Endothelial cell of umbilical vein (primary cell): ENCODE results near the gene LYPD4. TPM values are rescaled to one million over a fixed set of nuclear protein-coding genes. Genes with fewer than 3 reads are reported as not detected.
A peak's percentile ranks its signal among the peaks of the same experiment; 100 is the strongest.

ENCODE experiments used
- Bru-seq: library from RNA; stranded (reverse); fragments of 400-500 nt; gene quantifications from one replicate; lab custom pipeline; 2021; lab: Mats Ljungman, UMichigan
- BruChase-seq, 2 experiments: library from RNA; stranded (reverse); fragments of 400-500 nt; gene quantifications; one replicate each; lab custom pipeline; 2021; lab: Mats Ljungman, UMichigan
- BruUV-seq: library from RNA; stranded (reverse); fragments of 400-500 nt; replicated peaks from 2 replicates; lab custom pipeline; 2021; lab: Mats Ljungman, UMichigan
- CTCF ChIA-PET: fragments of 300-600, 350-600 bp; sonication (Branson Sonifier 250); formaldehyde crosslinking; loops from one replicate; lab custom pipeline; 2021; ENCODE audit warnings: antibody characterized with exemption, inconsistent platforms; lab: Charles Lee
- POLR2A ChIA-PET: fragments of 300-600, 350-600 bp; sonication (Branson Sonifier 250); formaldehyde crosslinking; loops from one replicate; lab custom pipeline; 2021; ENCODE audit warnings: antibody characterized with exemption, inconsistent platforms; lab: Charles Lee
- DNase-seq: peaks from one replicate; pipeline ENCODE4 v3.0.0-alpha.2; 2011; ENCODE audit warnings: low read depth, low spot score
- FAIRE-seq: peaks from 2 replicates; lab custom pipeline; 2011; peaks lifted over from hg19 to GRCh38; lab: Jason Lieb, UNC
- H2AFZ ChIP-seq: 2 replicates; pipeline ENCODE4 v1.6.0; 2012; ENCODE audit warnings: low read depth, low read length, control low read depth, inconsistent platforms
- H3K27ac ChIP-seq: 2 replicates; pipeline ENCODE4 v1.5.1; 2011; ENCODE audit warnings: low read depth, mild to moderate bottlenecking, control low read depth, low read length, moderate library complexity; ENCODE audit not compliant: insufficient read depth
- H3K27me3 ChIP-seq, 2 experiments: 2 replicates each; pipeline versions ENCODE4 v1.6.0 to v1.6.1; 2011; ENCODE audit warnings: low read length in 2 of 2, mixed read lengths in 1 of 2; ENCODE audit not compliant: control insufficient read depth in 2 of 2, insufficient read depth in 2 of 2
- H3K36me3 ChIP-seq, 2 experiments: 2 replicates in 1 of 2; 3 replicates in 1 of 2; pipeline ENCODE4 v1.5.1; 2011; ENCODE audit warnings: low read length in 2 of 2, mild to moderate bottlenecking in 1 of 2, moderate library complexity in 1 of 2; ENCODE audit not compliant: control insufficient read depth in 2 of 2, insufficient read depth in 2 of 2; ENCODE audit errors: extremely low read depth in 1 of 2
- H3K4me1 ChIP-seq: 3 replicates; pipeline ENCODE4 v1.5.1; 2011; ENCODE audit warnings: mild to moderate bottlenecking, low read length; ENCODE audit not compliant: control insufficient read depth, insufficient read depth; ENCODE audit errors: extremely low read depth
- H3K4me2 ChIP-seq: 2 replicates; pipeline ENCODE4 v1.6.1; 2011; ENCODE audit warnings: low read length, control low read depth, mixed read lengths; ENCODE audit not compliant: insufficient read depth
- H3K4me3 ChIP-seq, 3 experiments: fragments of 200-600 bp in 1 of 3; sonication (generic), shearing (Covaris generic) in 1 of 3; replicated peaks in 1 of 3; 2 replicates each; pipeline ENCODE4 v1.5.1; 2011 to 2016; ENCODE audit warnings: control low read depth in 3 of 3, low read length in 3 of 3, mild to moderate bottlenecking in 2 of 3, inconsistent platforms in 1 of 3, low read depth in 1 of 3, moderate library complexity in 1 of 3; ENCODE audit not compliant: insufficient read depth in 1 of 3
- H3K79me2 ChIP-seq: 2 replicates; pipeline ENCODE4 v1.6.0; 2012; ENCODE audit warnings: low read length, inconsistent platforms; ENCODE audit not compliant: control insufficient read depth, insufficient read depth
- H3K9ac ChIP-seq: replicated peaks from 2 replicates; pipeline ENCODE3; 2011; ENCODE audit warnings: low read length, control low read depth; ENCODE audit not compliant: insufficient read depth; ENCODE audit errors: extremely low read depth
- H3K9me1 ChIP-seq: replicated peaks from 3 replicates; pipeline ENCODE4 v1.6.0; 2011; ENCODE audit warnings: mild to moderate bottlenecking, low read length; ENCODE audit not compliant: control insufficient read depth, insufficient read depth; ENCODE audit errors: extremely low read depth
- H3K9me3 ChIP-seq: replicated peaks from 2 replicates; pipeline ENCODE4 v1.5.1; 2012; ENCODE audit warnings: low read length, inconsistent platforms; ENCODE audit not compliant: control insufficient read depth, insufficient read depth
- H4K20me1 ChIP-seq: replicated peaks from 2 replicates; pipeline ENCODE3; 2011; ENCODE audit warnings: mild to moderate bottlenecking, low read length; ENCODE audit not compliant: control insufficient read depth, insufficient read depth; ENCODE audit errors: extremely low read depth
- EZH2 ChIP-seq: IDR thresholded peaks from 2 replicates; pipeline ENCODE4 v1.6.1; 2012; ENCODE audit warnings: borderline replicate concordance, low read depth, mild to moderate bottlenecking, moderate library complexity, low read length, inconsistent platforms; ENCODE audit not compliant: severe bottlenecking
- FOS ChIP-seq: IDR thresholded peaks from 2 replicates; pipeline ENCODE4 v1.6.1; 2011; ENCODE audit warnings: mild to moderate bottlenecking, low read length, moderate library complexity, borderline replicate concordance; ENCODE audit not compliant: insufficient read depth
- GATA2 ChIP-seq: IDR thresholded peaks from 2 replicates; pipeline ENCODE4 v1.7.0; 2011; ENCODE audit warnings: low read depth, mild to moderate bottlenecking, moderate library complexity, mixed read lengths, low read length; ENCODE audit not compliant: insufficient read length, insufficient read depth
- JUN ChIP-seq: IDR thresholded peaks from 2 replicates; pipeline ENCODE4 v1.6.1; 2011; ENCODE audit warnings: borderline replicate concordance, low read depth; ENCODE audit not compliant: insufficient read length, insufficient read depth
- MYC ChIP-seq: IDR thresholded peaks from one replicate; pipeline ENCODE4 v1.6.1; 2011; ENCODE audit warnings: mild to moderate bottlenecking, low read depth, low read length
- POLR2AphosphoS5 ChIP-seq: IDR thresholded peaks from 2 replicates; pipeline ENCODE4 v1.6.1; 2012; ENCODE audit warnings: low read depth, mild to moderate bottlenecking, control low read depth, low read length, moderate library complexity; ENCODE audit not compliant: insufficient read depth
- dilution Hi-C: fragments of 300-500 bp; cut with MboI; formaldehyde crosslinking; loops from one replicate; pipeline ENCODE4 v1.15.0; 2019; ENCODE audit warnings: low sequenced_read_pairs; ENCODE audit not compliant: extremely low pct_ligation_motif_present
- intact Hi-C: fragments of 100-400 bp; cut with micrococcal nuclease; formaldehyde crosslinking; loops from one replicate; pipeline ENCODE4 v1.10.0; 2022
- long read RNA-seq: library from polyadenylated mRNA; stranded (forward); transcript quantifications from one replicate; pipeline ENCODE4 v2.0.0, GENCODE V29; 2021
- polyA minus RNA-seq, 3 experiments: library from RNA; depleted of rRNA, polyadenylated mRNA; stranded (reverse); fragments of >200 nt; gene quantifications; 1 replicate in 1 of 3; 2 replicates in 2 of 3; pipeline ENCODE4 v1.2.3, GENCODE V29; 2011
- polyA plus RNA-seq, 4 experiments: library from polyadenylated mRNA; depleted of rRNA in 3 of 4; stranded (reverse) in 3 of 4; unstranded in 1 of 4; fragments of >200 nt; gene quantifications; 2 replicates each; pipeline versions ENCODE4 v1.2.1 to v1.2.3, GENCODE V29; 2011 to 2012; ENCODE audit warnings: missing spikeins in 1 of 4
- total RNA-seq: library from RNA; stranded (reverse); gene quantifications from 2 replicates; pipeline ENCODE4 v1.2.3, GENCODE V29; 2021
- TF ChIP-seq, protein P1 (sequence below), 2 donors: IDR thresholded peaks; 1 replicate in 1 of 2; 2 replicates in 1 of 2; pipeline ENCODE4 v1.5.1; 2011; ENCODE audit warnings: low read length in 2 of 2, mild to moderate bottlenecking in 2 of 2, moderate library complexity in 2 of 2, control low read depth in 1 of 2, inconsistent platforms in 1 of 2, low read depth in 1 of 2; ENCODE audit not compliant: insufficient read depth in 1 of 2; ENCODE audit errors: extremely low read depth in 1 of 2
- TF ChIP-seq, protein P2 (sequence below): IDR thresholded peaks from 2 replicates; pipeline ENCODE4 v1.6.1; 2011; ENCODE audit not compliant: insufficient read depth, insufficient read length

LYPD4 gene, protein sequence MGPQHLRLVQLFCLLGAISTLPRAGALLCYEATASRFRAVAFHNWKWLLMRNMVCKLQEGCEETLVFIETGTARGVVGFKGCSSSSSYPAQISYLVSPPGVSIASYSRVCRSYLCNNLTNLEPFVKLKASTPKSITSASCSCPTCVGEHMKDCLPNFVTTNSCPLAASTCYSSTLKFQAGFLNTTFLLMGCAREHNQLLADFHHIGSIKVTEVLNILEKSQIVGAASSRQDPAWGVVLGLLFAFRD
- not detected in 2 replicates for total RNA-seq
- polyA plus RNA-seq: not detected in 2 replicates
- polyA plus RNA-seq (2011; cell fraction: cytosol; rRNA removed): not detected in 2 replicates
- polyA plus RNA-seq (2011; cell fraction: nucleus; rRNA removed): not detected in 2 replicates
- not detected in 2 replicates for polyA plus RNA-seq (2012)
- polyA minus RNA-seq: not detected in 2 replicates
- polyA minus RNA-seq (2011; cell fraction: cytosol; rRNA and poly(A)+ RNA removed): not detected
- not detected in 2 replicates for polyA minus RNA-seq (2011; cell fraction: nucleus; rRNA and poly(A)+ RNA removed)
- Bru-seq, nascent RNA: not detected
- not detected for BruChase-seq, experiment 1, labeled RNA remaining after a 6-hour chase
- BruChase-seq, experiment 2, labeled RNA remaining after a 2-hour chase: not detected
- long read RNA-seq: 0 reads

DNA sequence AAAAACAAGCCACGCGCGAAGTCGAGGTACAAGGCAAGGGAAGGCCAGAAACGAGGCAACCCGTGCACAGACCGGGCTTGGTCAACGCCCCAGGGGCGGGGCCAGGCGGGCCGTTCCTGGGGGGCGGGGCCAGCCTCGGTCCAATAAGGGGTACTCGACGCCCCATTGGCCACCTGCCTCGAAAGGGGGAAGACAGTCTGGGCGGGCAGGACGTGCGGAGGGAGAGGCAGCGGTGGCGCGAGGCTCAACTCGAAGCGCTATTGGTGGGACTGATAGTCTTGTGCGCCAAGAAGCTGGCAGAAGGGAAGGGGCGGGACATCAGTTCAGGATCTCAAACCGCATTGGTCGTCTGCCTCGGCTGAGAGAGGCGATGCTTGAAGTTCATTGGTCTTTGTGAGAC, at the start of gene LYPD4:
Gene LYPD4 (minus strand): TSS at position 83 of the 400 bp plus-strand sequence. CDS start 5,398 bp downstream, outside the sequence.
- no peaks in the 10 kb centered on the region for H3K9me3 ChIP-seq
- no peak within 1 kb of the TSS for H3K4me2 ChIP-seq
- intact Hi-C loops (no loop called here), dilution Hi-C loops (no loop called here)
- no peaks in the 10 kb centered on the region for H3K36me3 ChIP-seq
- ChIA-PET POLR2A (no interaction called here), CTCF (no interaction called here)
- no peak within 1 kb of the TSS for H3K4me3 ChIP-seq
- no peak within 1 kb of the TSS for H3K27ac ChIP-seq
- H3K27me3 ChIP-seq: no peaks in the 10 kb centered on the region
- no peak within 1 kb of the TSS for H3K9ac ChIP-seq
- H3K79me2 ChIP-seq: no peaks in the 10 kb centered on the region
- no peaks in the 10 kb centered on the region for H3K4me1 ChIP-seq
- TF ChIP-seq GATA2: no peak
- TF ChIP-seq JUN: no peak
- no peak for TF ChIP-seq POLR2AphosphoS5
- TF ChIP-seq MYC: no peak
- H4K20me1 ChIP-seq: no peaks in the 10 kb centered on the region
- FAIRE-seq: no peak
- no peak within 1 kb of the TSS for H2AFZ ChIP-seq
- no TSS peak for BruUV-seq
- no peaks in the 10 kb centered on the region for H3K9me1 ChIP-seq
- DNase-seq: no peak

DNA sequence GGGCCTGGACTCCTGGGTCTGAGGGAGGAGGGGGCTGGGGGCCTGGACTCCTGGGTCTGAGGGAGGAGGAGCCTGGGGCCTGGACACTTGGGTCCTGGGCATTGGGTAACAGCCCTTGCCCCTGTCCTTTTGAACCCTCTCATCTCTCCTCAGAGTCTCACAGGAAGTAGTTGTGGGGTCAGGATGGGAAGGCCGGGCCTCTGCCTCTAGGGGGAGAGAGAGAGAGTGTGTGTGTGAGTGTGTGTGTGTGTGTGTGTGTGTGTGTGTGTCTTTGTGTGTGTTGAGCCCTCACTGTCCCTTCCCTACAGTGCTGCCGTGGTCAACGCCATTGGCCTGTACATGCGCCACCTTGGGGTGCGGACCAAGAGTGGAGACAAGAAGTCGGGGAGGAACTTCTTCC, 49.4 kb upstream of the LYPD4 start:
- Histone ChIP-seq H3K27me3 (no peaks in the 10 kb centered on the region), H3K36me3 (peaks cover 6 to 34% of the 10 kb centered on the region in 2 experiments), H3K4me1 (no peaks in the 10 kb centered on the region), H3K9ac (no peak overlapping the region), H3K9me3 (no peaks in the 10 kb centered on the region), H3K27ac (no peak overlapping the region), H3K9me1 (no peaks in the 10 kb centered on the region), H3K4me3 (no peak overlapping the region), H3K79me2 (no peaks in the 10 kb centered on the region), H3K4me2 (no peak overlapping the region), H4K20me1 (no peaks in the 10 kb centered on the region), H2AFZ (no peak overlapping the region)
- ChIA-PET POLR2A (no interaction called here), CTCF (no interaction called here)
- no TSS peak for BruUV-seq
- FAIRE-seq: no peak
- intact Hi-C loops: no loop called here
- dilution Hi-C loops: no loop called here
- no peak for DNase-seq
- TF ChIP-seq POLR2AphosphoS5 (no peak), MYC (no peak), FOS (no peak), EZH2 (no peak)
- TF ChIP-seq, protein P1, sequence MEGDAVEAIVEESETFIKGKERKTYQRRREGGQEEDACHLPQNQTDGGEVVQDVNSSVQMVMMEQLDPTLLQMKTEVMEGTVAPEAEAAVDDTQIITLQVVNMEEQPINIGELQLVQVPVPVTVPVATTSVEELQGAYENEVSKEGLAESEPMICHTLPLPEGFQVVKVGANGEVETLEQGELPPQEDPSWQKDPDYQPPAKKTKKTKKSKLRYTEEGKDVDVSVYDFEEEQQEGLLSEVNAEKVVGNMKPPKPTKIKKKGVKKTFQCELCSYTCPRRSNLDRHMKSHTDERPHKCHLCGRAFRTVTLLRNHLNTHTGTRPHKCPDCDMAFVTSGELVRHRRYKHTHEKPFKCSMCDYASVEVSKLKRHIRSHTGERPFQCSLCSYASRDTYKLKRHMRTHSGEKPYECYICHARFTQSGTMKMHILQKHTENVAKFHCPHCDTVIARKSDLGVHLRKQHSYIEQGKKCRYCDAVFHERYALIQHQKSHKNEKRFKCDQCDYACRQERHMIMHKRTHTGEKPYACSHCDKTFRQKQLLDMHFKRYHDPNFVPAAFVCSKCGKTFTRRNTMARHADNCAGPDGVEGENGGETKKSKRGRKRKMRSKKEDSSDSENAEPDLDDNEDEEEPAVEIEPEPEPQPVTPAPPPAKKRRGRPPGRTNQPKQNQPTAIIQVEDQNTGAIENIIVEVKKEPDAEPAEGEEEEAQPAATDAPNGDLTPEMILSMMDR (IDR thresholded peaks at IDR 0.05; ENCODE audit: extremely low read depth in 1 of 2, insufficient read depth in 1 of 2, low read depth in 1 of 2, low read length in 2 of 2): peak in 1 of 2 donors; percentile 10
- TF ChIP-seq, protein P2, sequence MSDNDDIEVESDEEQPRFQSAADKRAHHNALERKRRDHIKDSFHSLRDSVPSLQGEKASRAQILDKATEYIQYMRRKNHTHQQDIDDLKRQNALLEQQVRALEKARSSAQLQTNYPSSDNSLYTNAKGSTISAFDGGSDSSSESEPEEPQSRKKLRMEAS: no peak
